ENCODE data around the gene SSTR4. TPM values are rescaled to one million over a fixed set of nuclear protein-coding genes. Genes with fewer than 3 reads are reported as not detected.

Gene SSTR4
- total RNA-seq, 1 donor from 2014 or later: not detected

DNA sequence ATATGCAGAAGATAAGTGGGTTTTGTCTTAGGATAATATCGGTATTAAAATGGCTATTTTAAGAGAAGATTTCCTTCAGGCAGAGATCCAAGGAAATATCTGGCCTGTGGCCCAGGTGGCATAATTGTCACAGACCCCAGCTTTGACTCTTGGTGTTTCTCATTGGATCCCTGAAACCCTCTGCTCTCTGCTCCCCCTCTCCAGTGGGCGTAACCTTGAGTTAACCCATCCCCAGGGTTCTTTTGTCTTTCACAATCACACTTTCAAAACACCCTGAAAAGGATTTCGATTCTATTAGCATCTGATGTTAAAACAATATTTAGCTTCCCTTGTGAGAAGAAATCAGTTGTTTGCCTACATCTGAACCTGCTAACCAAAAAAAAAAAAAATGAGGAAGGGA lies 7.2 kb downstream of the SSTR4 start:
- intact Hi-C loops (cut with micrococcal nuclease): no loop called here

DNA sequence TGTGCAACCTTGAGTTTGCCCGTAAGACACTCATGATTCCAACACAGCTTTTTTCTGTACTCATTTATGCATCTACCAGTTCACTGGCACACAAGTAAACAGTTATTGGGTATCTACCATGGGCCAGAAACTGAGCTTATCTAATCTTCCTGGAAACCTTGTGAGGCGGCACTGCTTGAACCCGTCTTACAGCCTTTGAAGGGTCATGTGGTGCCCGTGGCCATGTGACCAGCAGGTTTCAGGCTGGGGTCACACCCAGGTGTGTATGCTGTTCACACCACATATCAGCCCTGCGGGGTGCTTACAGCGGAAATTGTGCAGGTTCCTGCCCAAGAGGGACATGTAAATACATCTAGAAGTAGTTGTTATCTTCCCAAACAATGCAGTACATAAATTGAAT lies 8.3 kb downstream of the SSTR4 start:
- intact Hi-C loops (cut with micrococcal nuclease): no loop called here

DNA sequence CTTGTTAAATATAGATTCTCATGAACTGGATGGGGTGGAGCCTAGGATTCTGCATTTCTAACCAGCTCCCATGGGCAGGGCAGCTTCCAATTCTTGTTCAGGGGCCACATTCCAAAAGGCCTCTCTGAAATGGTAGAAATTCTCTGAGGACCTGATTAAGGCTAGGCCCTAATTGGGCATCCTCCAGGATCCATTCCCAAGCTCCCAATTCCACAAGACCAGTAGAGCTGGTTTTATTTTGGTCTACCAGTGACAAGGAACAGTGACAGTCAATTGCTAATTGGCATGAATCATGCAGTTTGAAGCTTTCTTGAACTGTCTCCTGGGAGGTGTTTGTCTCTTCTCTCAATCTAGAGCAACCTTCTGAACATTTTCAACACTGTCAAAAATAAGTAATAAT lies 11.3 kb downstream of the SSTR4 start:
- intact Hi-C loops (cut with micrococcal nuclease): no loop called here

DNA sequence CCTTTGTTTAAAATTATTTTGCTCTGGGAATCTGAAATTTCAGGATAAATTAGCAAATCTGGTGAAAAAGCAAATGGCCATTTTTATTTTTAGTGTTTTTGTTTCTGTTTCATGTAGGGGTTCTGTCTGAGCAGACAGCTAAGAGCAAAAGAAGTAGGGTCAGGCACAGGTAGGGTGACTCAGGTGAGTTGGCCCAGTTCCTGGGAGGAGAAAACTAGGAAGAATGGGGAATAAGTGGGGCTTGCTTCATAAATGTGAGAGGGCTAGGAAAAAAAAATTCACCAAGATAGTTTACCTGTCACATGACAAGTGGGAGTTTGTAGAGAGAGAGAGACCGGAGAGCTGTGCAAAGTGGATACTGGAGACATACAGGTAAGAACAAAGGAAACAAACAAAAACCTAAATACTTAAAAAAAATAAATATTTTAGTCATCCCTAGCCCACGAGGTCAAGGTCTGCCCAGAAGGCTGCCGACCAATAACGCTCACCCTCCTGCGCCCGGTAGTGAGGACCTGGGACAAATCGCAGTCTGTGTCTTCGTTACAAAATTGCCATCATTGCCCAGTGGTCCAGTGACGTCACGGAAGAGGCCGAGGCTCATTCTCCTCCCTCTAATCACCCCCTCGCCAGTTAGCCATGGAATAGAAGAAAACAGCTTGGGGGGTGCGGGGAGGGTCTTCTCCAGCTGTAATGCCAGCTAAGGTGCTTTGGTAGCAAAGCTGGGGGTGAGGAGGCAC lies 12.1 kb downstream of the SSTR4 start:
- intact Hi-C loops (cut with micrococcal nuclease): no loop called here

DNA sequence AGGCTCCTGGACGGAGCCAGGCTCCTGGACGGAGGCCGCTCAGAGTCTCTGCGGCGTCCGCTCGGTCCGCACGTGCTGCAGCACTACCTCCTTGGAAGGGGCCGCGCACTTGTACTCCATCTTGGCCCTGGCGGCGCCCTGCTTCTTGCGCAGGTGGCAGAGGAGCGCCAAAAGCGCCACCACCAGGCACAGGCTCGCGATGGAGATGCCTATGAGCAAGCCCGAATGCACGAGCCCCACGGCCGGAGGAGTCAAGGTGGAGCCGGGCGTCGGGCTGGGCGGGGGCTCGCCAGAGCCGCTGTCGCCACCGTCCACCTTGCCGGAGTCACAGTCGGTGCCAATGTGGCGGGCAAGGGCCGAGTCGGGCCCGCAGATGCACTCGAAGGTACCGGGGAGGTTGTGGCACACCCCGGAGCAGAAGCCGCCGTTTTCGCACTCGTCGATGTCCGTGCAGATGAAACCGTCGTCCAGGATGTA lies 12.7 kb downstream of the SSTR4 start:
- intact Hi-C loops (cut with micrococcal nuclease): no loop called here

DNA sequence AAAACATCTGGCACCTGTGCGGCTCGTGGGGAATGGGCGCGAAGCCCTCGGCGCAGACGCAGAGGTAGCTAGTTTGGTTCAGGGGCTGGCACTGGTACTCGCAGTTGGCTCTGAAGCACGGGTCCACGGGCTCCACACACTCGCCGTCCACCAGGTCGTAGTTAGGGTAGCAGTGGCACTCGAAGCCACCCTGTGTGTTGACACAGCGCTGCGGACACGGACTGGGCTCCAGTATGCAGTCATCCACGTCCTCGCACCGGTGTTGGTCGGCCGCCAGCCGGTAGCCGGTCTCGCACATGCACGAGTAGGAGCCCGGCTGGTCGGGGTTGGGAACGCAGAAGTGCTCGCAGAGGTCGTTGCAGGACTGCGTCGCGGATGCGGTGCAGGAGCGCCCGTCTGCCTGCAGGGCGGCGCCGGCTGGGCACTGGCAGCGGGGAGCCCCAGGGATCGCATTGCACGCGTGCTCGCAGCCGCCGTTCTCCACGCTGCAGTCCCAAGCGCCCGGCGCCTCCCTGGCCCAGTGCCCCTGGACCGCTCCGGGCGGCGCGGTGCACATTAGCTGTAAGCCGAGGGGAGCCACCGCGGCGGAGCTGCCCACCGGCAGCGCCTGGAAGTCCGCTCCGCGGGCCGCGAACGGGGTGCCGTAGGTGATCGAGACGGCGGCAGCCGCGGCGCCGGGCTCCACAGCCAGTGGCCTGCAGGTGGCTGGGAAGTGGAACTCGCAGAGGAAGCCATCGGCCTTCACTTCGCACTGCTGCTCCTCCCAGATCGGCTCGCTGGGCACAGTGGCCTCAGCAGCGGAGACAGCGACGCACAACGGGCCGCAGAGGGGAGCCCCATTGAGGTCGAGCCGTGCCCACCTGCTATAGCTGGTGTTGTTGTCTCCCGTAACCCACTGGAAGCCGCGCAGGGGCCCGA lies 13.4 kb downstream of the SSTR4 start:
- intact Hi-C loops (cut with micrococcal nuclease): loop anchor here (1.0 kb wide), 1 partner anchor 314 kb away; the partner anchor contains the start of gene GZF1

DNA sequence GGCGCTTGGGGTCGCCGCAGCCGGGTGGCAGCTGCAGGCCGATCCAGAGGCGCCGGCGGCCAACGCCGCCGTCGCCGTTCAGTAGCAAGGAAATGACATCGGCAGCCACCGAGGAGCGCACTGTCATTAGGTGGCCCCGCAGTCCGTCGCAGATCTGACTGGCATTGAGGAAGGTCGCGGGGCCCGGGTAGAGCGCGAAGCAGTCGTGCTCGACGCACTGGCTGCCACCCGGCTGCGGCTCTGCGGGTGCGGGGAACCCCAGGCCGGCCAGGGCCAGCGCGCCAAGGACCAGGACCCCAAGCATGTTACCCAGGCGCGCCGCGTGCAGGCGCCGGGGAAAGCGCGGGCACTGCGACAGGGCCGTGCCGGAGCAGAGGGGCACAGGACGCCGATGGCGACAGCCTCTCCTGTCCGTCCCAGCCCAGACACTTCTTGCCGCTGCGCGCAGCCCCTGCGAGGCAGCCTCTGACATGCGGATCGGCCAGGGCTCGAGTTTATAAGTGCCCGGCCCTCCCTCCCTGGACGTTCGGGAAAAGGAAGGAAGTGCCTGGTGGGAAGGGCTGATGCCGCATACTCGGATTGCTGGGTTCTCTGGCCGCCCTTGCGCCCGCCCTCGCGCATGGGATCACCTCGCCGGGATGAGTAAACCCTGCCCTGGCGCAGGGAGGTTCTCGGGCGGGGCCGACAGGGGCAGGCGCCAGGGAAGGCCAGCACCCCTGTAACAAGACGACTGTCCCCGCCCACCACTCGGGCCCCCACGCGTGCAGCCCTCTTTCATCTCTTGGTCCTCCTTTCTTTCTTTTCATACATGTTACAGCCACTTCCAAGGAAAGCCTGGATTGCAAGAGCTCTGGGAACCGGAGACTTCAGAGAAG lies 14.3 kb downstream of the SSTR4 start, which contains the start of gene THBD:
TSS of gene THBD (minus strand) at position 472 of the 875 bp plus-strand sequence. CDS start at position 304, 168 bp downstream.
- intact Hi-C loops (cut with micrococcal nuclease): loop anchor here (1.0 kb wide), 2 partner anchors 186 to 313 kb away; partner anchors contain the start of gene GZF1

DNA sequence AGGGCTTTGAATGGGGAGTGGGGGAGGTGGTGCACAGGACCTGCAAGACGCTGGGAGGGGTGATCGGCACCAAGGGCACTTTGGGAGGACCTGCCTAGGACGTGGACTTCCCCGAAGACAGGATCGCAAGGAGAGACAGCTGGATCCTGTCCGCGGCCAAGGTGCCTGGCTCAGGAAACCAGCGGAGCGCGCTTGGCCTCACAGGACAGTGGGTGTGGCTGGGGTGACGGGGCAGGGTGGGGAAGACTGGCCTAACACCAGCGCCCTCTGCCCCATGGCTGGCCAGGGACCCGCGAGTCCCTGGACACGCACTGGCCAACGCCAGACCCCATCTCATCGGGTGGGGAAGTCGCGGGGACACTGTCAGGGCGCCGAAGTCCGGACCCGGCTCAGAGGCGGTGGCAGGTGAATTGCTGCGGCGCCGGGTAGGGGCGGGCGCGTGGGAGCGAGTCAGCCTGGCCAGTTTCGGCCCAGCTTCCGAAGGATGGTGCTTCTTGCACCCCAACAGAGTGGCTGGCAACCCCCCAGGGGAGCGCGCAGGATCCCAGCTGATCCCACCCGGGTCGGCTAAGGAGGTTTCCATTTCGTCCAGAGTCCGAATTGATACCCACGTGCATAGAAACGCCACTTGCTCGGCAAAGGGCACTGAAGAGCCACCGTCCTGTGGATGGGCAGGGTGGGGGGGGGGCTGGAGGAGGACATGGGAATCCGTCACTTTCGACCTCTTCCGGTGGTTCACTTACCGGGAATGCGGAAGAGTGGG lies 15.1 kb downstream of the SSTR4 start:
- intact Hi-C loops (cut with micrococcal nuclease): loop anchor here (1.0 kb wide), 1 partner anchor 185 kb away; no protein-coding TSS in a partner anchor

DNA sequence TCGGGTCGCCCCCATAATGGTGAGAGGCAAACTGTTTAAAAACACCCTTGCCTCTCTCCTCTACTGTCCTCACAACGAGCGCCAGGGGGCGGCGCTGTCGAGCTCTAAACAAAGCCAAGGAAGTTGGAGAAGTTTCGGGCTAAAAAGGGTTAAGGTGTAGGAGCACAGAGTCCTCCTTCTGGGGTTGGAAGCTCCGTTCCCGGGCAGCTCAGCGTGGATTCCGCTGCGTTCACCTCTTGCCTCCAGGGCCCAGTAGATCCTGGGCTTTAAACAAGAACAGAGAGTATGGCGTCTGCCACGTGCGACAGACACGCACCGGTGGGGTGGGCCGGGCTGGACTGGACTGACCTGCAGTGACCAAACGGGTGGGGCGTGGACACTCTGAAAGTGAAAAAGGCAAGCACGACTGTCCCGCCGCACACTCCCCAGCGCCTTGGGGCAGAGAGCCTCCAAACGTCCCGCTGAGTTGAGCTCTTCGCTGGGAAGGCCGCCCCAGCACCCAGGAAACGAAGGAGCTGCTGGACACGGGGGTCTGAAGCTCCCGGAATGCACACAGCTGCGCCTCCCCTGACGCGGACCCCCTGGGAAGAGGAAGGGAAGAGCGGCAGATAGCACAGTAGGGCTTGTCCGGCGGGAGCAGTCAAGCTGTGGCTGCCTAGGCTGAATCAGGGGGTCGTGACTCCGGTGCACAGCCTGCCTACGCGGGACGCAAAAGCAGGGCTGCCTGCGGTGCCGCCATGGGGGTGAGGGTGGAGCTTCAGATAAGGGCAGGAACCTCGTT lies 15.9 kb downstream of the SSTR4 start:
- intact Hi-C loops (cut with micrococcal nuclease): loop anchor here (1.0 kb wide), 1 partner anchor 184 kb away; no protein-coding TSS in a partner anchor

DNA sequence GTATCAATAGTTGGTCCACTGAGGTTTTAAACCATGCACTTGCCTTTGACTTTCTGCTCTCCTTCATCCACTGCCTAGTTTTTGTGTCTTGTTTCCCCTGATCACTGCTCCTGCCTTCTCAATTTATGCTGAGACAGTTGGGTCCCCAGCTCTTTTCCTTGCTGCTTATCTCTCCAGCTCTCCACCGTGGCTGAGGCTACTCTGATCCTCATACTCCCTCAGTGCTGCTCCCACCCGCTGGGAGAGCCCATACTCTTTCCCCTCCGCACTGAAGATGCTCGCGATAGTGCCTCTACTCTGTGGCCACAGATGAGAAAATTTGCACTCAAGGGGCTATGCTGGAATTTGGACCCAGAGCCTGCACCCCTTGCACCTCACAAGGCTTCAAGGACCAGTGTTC lies 17.8 kb downstream of the SSTR4 start:
- intact Hi-C loops (cut with micrococcal nuclease): no loop called here

DNA sequence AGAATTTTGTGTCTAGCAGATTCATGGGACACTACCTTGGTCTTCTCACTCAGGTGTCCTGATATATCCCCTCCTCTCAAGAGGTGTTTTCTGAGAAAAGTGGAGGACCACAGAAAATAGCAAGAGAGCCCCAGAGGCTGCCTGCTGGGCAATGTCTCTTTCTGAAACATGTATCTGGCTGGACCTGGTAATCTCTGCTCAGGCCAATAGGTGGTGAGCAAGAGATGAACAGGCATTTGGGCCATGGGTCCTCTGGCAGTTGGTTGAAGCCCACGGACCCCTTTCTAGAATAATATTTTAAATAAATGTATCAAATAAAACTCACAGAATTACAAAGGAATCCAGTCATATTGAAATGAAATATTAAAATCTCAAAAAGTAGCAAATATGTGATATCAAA lies 23.1 kb downstream of the SSTR4 start:
- intact Hi-C loops (cut with micrococcal nuclease): no loop called here

DNA sequence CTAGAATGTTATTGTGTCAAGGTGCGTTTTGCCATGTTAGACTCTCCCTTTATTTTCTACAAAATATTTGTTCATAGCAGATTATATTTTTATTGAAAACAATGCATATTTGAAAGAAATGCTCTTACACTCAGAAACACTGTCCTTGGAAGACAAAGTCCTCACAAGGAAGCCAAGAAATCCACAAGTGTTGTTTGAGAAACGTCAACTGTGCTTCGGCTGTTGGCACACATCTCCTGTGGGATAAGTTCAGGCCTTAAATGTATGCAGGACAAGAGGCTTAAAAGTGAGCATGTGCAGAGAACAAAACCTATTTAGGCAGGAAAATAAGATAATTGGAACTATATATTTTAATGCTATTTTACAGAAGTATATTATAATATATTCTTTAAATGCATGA lies 23.9 kb downstream of the SSTR4 start:
- intact Hi-C loops (cut with micrococcal nuclease): no loop called here

DNA sequence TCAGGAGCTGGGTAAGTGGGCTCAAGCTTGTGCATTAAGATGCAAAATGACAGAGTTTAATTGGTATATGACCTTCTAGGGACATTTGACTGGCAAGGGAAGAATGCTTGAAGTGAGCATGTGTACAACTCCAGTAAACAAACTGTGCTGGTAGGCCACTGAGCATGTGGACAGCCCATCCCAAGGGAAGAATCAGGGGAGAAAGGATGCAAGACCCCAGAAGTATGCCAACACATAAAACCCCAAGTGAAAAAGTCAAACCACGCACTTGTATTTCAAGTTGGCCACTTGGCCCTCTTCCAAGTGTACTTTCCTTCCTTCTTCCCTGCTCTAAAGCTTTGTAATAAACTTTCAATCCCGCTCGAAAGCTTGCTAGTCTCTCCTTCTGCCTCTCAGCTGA lies 24.7 kb downstream of the SSTR4 start:
- intact Hi-C loops (cut with micrococcal nuclease): no loop called here

DNA sequence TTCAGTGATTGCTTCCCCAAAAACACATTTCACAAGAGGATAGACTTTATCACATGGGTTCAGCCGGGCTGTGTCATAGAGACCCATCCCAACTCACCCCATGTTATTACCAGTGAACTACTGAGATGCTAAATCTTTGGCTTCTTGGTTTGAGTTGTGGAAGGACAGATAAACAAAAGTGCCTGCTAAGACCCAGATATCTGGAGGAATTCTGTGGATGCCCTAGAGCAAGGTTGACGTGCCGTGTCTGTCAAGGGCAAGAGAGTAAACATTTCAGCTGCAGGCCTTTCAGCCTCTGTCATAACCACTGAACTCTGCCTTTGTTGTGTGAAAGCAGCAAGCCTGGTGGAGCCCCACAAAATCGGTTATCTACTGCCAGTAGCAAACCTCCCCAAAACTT lies 25.5 kb downstream of the SSTR4 start:
- intact Hi-C loops (cut with micrococcal nuclease): no loop called here

DNA sequence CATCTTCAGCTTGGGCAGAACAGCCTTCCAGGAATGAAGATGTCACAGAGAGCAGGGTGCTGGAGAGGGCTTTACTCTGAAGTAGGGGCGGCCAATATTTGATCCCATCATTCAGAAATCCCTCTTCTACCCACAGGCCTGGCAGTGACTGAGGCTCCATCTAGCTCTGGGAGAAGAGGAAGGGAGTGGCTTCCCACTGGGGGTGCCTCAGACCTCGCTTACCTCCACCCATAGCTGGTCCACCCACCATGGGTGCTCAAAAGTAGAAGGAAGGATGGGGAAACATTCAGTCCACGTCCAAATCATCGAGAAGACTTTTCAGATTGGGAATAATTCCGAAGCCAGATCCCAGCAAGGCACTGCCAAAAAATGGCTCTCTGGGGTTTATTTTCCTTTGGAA lies 26.1 kb downstream of the SSTR4 start:
- intact Hi-C loops (cut with micrococcal nuclease): no loop called here

DNA sequence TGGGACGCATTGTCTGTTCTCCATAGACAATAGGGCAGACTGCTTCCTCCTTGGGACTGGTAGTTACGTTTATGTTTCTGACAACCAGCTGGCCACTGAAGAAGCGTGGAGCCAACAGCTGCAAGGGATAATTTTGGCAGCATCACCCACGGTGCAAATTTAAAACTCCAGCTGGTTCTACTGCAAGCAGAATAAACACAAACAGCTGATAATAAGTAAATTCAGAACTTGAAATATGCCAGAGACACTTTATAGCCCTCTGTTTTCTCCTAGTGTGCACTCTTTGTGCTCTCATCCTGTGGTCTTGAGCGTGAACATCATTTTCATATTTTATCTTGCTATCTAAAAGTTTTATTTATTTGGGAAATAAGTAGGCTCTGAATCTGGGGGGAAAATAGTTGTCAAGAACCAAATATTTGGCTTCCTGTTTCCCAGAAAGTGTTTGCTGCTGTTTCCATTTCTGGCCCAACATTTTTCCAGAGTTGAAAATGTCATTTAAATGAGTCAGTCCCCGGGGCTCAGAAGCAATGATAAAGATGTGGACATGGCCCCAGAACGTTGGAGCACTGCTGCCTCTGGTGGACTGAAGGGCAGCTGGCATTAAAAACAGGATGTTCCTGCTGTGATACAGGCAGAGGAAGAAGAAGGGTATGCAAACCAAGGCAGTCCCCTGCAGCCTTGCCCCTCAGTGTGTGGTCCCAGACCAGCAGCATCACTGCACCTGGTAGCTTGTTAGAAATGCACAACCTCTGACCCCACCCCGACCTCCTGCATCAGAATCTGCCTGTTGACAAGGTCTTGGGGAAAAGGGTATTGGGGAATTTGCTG lies 26.8 kb downstream of the SSTR4 start:
- intact Hi-C loops (cut with micrococcal nuclease): no loop called here

DNA sequence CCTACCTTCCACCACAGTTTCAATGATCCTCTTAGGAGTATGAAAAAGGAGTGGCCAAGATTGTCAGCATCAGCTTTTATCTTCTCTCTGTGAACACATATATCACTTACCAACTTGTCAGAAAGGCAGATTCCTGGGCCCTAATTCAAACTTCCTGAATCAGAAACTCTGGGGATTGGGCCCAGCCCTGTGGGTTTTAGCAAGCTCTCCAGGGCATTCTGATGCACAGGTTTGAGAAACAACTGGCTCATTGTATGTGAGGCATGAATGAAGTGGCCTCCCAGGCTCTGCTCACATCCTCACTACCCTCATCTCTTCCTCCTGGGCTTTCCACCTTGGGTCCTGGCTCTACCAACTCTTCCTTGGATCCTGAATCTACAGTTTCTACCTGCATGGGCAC lies 27.5 kb downstream of the SSTR4 start:
- intact Hi-C loops (cut with micrococcal nuclease): no loop called here

DNA sequence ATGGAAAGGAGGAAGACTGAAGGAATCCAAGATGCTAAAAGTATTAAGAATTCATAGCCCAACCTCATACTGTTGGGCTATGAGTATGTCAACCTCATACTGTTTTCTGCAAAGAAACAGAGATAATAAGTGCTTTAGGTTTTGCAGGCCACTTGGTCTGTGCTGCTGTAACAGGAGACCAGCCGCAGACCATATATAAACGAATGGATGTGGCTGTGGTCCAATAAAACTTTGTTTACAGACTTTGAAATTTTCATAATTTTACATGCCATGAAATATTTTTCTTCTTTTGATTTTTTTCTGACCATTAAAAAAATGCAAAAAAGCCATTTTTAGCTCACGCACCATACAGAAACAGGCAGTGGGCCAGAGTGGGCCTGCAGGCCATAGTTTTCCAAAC lies 28.1 kb downstream of the SSTR4 start:
- intact Hi-C loops (cut with micrococcal nuclease): no loop called here

DNA sequence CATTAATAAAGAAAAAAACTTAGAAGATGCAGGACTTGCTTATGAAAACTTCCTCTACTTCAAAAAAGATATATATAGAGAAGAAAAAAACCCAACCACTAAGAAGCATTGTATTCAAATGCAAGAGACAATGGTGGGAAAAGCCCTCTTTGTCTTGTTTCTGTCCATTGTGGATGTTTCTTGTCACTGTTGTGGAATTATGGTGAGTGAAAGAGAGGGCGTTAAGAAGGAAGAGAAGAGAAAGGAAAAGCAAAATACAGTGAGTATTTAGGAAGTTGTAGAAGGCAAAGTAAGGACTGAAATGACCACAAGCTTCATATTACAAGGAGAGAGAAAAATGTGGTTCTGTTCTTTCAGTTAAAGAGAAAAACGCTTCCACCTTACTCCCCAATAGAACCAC lies 28.5 kb downstream of the SSTR4 start:
- intact Hi-C loops (cut with micrococcal nuclease): no loop called here

All from T-helper 2 cell treated with Interferon-gamma antibody and Interleukin-4, amounts not matched to agents 100 ng/mL and 5 ng/mL, for 36 hours (primary cell).